WTC11 (cell line): ENCODE results near the gene RTP3. TPM values are rescaled to one million over a fixed set of nuclear protein-coding genes. Genes with fewer than 3 reads are reported as not detected.

Experiments used
- ATAC-seq: fragments of 200-7000 bp; cut with Tn5 transposase; 2 replicates; pipeline ENCODE4 v1.10.0; 2021; ENCODE audit warnings: mild to moderate bottlenecking, moderate library complexity
- CTCF ChIA-PET: fragments of 300-600 bp; sonication (Branson Sonifier 250); formaldehyde crosslinking; loops from one replicate; lab custom pipeline; 2021; ENCODE audit warnings: antibody characterized with exemption; lab: Charles Lee
- POLR2A ChIA-PET: fragments of 350-600 bp; sonication (Branson Sonifier 250); formaldehyde crosslinking; loops from one replicate; lab custom pipeline; 2021; ENCODE audit warnings: antibody characterized with exemption; lab: Charles Lee
- DNase-seq: peaks from one replicate; pipeline ENCODE4 v3.0.0; 2021; ENCODE audit warnings: low spot score
- H3K27ac Mint-ChIP-seq: 2 replicates; pipeline ENCODE4 v1.8.0; 2021; ENCODE audit warnings: mixed read lengths
- H3K27me3 Mint-ChIP-seq: 2 replicates; pipeline ENCODE4 v1.8.0; 2021; ENCODE audit warnings: low read depth, mild to moderate bottlenecking, moderate library complexity, mixed read lengths
- H3K36me3 Mint-ChIP-seq: 2 replicates; pipeline ENCODE4 v1.8.0; 2021; ENCODE audit warnings: mixed read lengths
- H3K4me1 Mint-ChIP-seq: 2 replicates; pipeline ENCODE4 v1.8.0; 2022; ENCODE audit warnings: mixed read lengths
- H3K4me3 Mint-ChIP-seq: 2 replicates; pipeline ENCODE4 v1.8.0; 2021; ENCODE audit warnings: mild to moderate bottlenecking, moderate library complexity, mixed read lengths
- H3K9me3 Mint-ChIP-seq: 2 replicates; pipeline ENCODE4 v1.8.0; 2021; ENCODE audit warnings: mixed read lengths
- CBFB ChIP-seq: sonication (generic); formaldehyde crosslinking; IDR thresholded peaks from 2 replicates; pipeline ENCODE4 v1.8.1; 2022; ENCODE audit warnings: mild to moderate bottlenecking, low read depth, missing genetic modification reagents
- CREB1 ChIP-seq: sonication (generic); formaldehyde crosslinking; IDR thresholded peaks from 2 replicates; pipeline ENCODE4 v1.8.0; 2023; ENCODE audit warnings: mild to moderate bottlenecking, missing genetic modification reagents
- CREM ChIP-seq: sonication (generic); formaldehyde crosslinking; IDR thresholded peaks from 2 replicates; pipeline ENCODE4 v1.8.1; 2022; ENCODE audit warnings: mild to moderate bottlenecking, missing genetic modification reagents, moderate library complexity
- ELF4 ChIP-seq: sonication (generic); formaldehyde crosslinking; IDR thresholded peaks from 2 replicates; pipeline ENCODE4 v1.8.1; 2022; ENCODE audit warnings: low read depth, mild to moderate bottlenecking, moderate library complexity, missing genetic modification reagents
- EMX1 ChIP-seq: fragments of 250-450 bp; sonication (Bioruptor Pico); IDR thresholded peaks from 2 replicates; pipeline ENCODE4 v1.8.0; 2021; ENCODE audit warnings: mild to moderate bottlenecking
- FOXJ3 ChIP-seq: sonication (generic); formaldehyde crosslinking; IDR thresholded peaks from 2 replicates; pipeline ENCODE4 v1.9.0; 2021; ENCODE audit warnings: missing genetic modification reagents, mild to moderate bottlenecking, borderline replicate concordance
- KAT7 ChIP-seq: sonication (generic); formaldehyde crosslinking; IDR thresholded peaks from 2 replicates; pipeline ENCODE4 v1.8.1; 2023; ENCODE audit warnings: missing genetic modification reagents, mild to moderate bottlenecking, borderline replicate concordance
- NFE2L1 ChIP-seq: sonication (generic); formaldehyde crosslinking; IDR thresholded peaks from 2 replicates; pipeline ENCODE4 v1.8.1; 2023; ENCODE audit warnings: missing genetic modification reagents
- NR1H2 ChIP-seq: sonication (generic); formaldehyde crosslinking; IDR thresholded peaks from 2 replicates; pipeline ENCODE4 v1.9.0; 2021; ENCODE audit warnings: mild to moderate bottlenecking, moderate library complexity, missing genetic modification reagents
- OVOL2 ChIP-seq: fragments of 250-450 bp; sonication (Bioruptor Pico); IDR thresholded peaks from 2 replicates; pipeline ENCODE4 v1.9.0; 2021; ENCODE audit warnings: mild to moderate bottlenecking, borderline replicate concordance
- SMAD3 ChIP-seq: sonication (generic); formaldehyde crosslinking; IDR thresholded peaks from 2 replicates; pipeline ENCODE4 v1.8.0; 2022; ENCODE audit warnings: missing genetic modification reagents, mild to moderate bottlenecking, borderline replicate concordance
- SP1 ChIP-seq: sonication (generic); formaldehyde crosslinking; conservative IDR thresholded peaks from 2 replicates; pipeline ENCODE4 v1.8.1; 2022; ENCODE audit warnings: missing genetic modification reagents
- TEAD4 ChIP-seq: sonication (generic); formaldehyde crosslinking; IDR thresholded peaks from 2 replicates; pipeline ENCODE4 v1.8.0; 2022; ENCODE audit warnings: mild to moderate bottlenecking, missing genetic modification reagents
- total RNA-seq: library from RNA; stranded (reverse); gene quantifications from 3 replicates; pipeline ENCODE4 v1.2.3, GENCODE V29; 2021
- TF ChIP-seq, protein P1 (sequence below): fragments of 250-450 bp; sonication (Bioruptor Pico); IDR thresholded peaks from 2 replicates; pipeline ENCODE4 v1.9.0; 2021; ENCODE audit warnings: mild to moderate bottlenecking, borderline replicate concordance
- TF ChIP-seq, protein P2 (sequence below): fragments of 250-450 bp; sonication (Bioruptor Pico); IDR thresholded peaks from 2 replicates; pipeline ENCODE4 v1.8.0; 2021; ENCODE audit warnings: mild to moderate bottlenecking
- TF ChIP-seq, protein P3 (sequence below): fragments of 250-450 bp; sonication (Bioruptor Pico); IDR thresholded peaks from 2 replicates; pipeline ENCODE4 v1.9.0; 2021; ENCODE audit warnings: moderate library complexity, mild to moderate bottlenecking, inconsistent platforms, borderline replicate concordance
- TF ChIP-seq, protein P4 (sequence below): fragments of 250-450 bp; sonication (Bioruptor Pico); IDR thresholded peaks from 2 replicates; pipeline ENCODE4 v1.9.0; 2021; ENCODE audit warnings: mild to moderate bottlenecking
- TF ChIP-seq, protein P5 (sequence below): sonication (generic); formaldehyde crosslinking; IDR thresholded peaks from 2 replicates; pipeline ENCODE4 v1.8.0; 2022; ENCODE audit warnings: mild to moderate bottlenecking, missing genetic modification reagents
- TF ChIP-seq, protein P6 (sequence below): sonication (generic); formaldehyde crosslinking; IDR thresholded peaks from 2 replicates; pipeline ENCODE4 v1.8.1; 2022; ENCODE audit warnings: low read depth, mild to moderate bottlenecking, moderate library complexity, missing genetic modification reagents, borderline replicate concordance

RTP3 gene
- total RNA-seq, 1 experiment from 2014 or later: not detected

DNA sequence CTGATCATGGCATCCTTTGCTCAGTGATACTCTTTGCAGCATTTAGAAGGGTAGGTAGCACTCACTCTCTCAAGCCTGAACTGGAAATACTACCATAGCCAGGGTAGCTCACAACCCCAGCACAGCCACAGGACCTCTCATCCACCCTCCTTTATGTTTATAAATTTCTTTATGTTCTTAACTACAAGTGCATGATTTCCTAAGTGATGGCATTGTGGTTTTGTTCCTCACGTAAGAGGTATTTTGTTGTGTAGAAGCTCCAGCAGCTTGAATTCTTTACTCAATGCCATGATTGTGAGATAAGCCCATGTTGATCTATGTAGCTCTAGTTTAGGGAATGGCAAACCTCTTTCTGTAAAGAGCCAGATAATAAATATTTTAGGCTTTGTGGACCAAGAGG is 7.9 kb upstream of the RTP3 start:
- no peak for TF ChIP-seq NR1H2
- TF ChIP-seq FOXJ3: no peak
- no peak for TF ChIP-seq KAT7 (CRISPR knock-in tag)
- TF ChIP-seq, protein P1, sequence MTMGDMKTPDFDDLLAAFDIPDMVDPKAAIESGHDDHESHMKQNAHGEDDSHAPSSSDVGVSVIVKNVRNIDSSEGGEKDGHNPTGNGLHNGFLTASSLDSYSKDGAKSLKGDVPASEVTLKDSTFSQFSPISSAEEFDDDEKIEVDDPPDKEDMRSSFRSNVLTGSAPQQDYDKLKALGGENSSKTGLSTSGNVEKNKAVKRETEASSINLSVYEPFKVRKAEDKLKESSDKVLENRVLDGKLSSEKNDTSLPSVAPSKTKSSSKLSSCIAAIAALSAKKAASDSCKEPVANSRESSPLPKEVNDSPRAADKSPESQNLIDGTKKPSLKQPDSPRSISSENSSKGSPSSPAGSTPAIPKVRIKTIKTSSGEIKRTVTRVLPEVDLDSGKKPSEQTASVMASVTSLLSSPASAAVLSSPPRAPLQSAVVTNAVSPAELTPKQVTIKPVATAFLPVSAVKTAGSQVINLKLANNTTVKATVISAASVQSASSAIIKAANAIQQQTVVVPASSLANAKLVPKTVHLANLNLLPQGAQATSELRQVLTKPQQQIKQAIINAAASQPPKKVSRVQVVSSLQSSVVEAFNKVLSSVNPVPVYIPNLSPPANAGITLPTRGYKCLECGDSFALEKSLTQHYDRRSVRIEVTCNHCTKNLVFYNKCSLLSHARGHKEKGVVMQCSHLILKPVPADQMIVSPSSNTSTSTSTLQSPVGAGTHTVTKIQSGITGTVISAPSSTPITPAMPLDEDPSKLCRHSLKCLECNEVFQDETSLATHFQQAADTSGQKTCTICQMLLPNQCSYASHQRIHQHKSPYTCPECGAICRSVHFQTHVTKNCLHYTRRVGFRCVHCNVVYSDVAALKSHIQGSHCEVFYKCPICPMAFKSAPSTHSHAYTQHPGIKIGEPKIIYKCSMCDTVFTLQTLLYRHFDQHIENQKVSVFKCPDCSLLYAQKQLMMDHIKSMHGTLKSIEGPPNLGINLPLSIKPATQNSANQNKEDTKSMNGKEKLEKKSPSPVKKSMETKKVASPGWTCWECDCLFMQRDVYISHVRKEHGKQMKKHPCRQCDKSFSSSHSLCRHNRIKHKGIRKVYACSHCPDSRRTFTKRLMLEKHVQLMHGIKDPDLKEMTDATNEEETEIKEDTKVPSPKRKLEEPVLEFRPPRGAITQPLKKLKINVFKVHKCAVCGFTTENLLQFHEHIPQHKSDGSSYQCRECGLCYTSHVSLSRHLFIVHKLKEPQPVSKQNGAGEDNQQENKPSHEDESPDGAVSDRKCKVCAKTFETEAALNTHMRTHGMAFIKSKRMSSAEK (CRISPR knock-in tag): no peak
- TF ChIP-seq, protein P2, sequence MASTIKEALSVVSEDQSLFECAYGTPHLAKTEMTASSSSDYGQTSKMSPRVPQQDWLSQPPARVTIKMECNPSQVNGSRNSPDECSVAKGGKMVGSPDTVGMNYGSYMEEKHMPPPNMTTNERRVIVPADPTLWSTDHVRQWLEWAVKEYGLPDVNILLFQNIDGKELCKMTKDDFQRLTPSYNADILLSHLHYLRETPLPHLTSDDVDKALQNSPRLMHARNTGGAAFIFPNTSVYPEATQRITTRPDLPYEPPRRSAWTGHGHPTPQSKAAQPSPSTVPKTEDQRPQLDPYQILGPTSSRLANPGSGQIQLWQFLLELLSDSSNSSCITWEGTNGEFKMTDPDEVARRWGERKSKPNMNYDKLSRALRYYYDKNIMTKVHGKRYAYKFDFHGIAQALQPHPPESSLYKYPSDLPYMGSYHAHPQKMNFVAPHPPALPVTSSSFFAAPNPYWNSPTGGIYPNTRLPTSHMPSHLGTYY (CRISPR knock-in tag): no peak
- TF ChIP-seq, protein P3, sequence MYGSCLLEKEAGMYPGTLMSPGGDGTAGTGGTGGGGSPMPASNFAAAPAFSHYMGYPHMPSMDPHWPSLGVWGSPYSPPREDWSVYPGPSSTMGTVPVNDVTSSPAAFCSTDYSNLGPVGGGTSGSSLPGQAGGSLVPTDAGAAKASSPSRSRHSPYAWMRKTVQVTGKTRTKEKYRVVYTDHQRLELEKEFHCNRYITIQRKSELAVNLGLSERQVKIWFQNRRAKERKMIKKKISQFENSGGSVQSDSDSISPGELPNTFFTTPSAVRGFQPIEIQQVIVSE (CRISPR knock-in tag): no peak
- no peak for TF ChIP-seq CREB1 (CRISPR knock-in tag)
- TF ChIP-seq TEAD4: no peak
- TF ChIP-seq SP1 (CRISPR knock-in tag): no peak
- TF ChIP-seq SMAD3 (CRISPR knock-in tag): no peak
- TF ChIP-seq OVOL2 (CRISPR knock-in tag): no peak
- TF ChIP-seq ELF4 (CRISPR knock-in tag): no peak
- TF ChIP-seq CREM (CRISPR knock-in tag): no peak
- TF ChIP-seq, protein P4, sequence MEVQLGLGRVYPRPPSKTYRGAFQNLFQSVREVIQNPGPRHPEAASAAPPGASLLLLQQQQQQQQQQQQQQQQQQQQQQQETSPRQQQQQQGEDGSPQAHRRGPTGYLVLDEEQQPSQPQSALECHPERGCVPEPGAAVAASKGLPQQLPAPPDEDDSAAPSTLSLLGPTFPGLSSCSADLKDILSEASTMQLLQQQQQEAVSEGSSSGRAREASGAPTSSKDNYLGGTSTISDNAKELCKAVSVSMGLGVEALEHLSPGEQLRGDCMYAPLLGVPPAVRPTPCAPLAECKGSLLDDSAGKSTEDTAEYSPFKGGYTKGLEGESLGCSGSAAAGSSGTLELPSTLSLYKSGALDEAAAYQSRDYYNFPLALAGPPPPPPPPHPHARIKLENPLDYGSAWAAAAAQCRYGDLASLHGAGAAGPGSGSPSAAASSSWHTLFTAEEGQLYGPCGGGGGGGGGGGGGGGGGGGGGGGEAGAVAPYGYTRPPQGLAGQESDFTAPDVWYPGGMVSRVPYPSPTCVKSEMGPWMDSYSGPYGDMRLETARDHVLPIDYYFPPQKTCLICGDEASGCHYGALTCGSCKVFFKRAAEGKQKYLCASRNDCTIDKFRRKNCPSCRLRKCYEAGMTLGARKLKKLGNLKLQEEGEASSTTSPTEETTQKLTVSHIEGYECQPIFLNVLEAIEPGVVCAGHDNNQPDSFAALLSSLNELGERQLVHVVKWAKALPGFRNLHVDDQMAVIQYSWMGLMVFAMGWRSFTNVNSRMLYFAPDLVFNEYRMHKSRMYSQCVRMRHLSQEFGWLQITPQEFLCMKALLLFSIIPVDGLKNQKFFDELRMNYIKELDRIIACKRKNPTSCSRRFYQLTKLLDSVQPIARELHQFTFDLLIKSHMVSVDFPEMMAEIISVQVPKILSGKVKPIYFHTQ (CRISPR knock-in tag): no peak
- TF ChIP-seq, protein P5, sequence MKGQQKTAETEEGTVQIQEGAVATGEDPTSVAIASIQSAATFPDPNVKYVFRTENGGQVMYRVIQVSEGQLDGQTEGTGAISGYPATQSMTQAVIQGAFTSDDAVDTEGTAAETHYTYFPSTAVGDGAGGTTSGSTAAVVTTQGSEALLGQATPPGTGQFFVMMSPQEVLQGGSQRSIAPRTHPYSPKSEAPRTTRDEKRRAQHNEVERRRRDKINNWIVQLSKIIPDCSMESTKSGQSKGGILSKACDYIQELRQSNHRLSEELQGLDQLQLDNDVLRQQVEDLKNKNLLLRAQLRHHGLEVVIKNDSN (CRISPR knock-in tag): no peak
- no peak for TF ChIP-seq NFE2L1 (CRISPR knock-in tag)
- TF ChIP-seq, protein P6, sequence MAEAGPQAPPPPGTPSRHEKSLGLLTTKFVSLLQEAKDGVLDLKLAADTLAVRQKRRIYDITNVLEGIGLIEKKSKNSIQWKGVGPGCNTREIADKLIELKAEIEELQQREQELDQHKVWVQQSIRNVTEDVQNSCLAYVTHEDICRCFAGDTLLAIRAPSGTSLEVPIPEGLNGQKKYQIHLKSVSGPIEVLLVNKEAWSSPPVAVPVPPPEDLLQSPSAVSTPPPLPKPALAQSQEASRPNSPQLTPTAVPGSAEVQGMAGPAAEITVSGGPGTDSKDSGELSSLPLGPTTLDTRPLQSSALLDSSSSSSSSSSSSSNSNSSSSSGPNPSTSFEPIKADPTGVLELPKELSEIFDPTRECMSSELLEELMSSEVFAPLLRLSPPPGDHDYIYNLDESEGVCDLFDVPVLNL: no peak
- TF ChIP-seq EMX1: no peak
- TF ChIP-seq CBFB (CRISPR knock-in tag): no peak
- Mint-ChIP-seq H3K27ac (no peak overlapping the region), H3K9me3 (peaks cover 8% of the 10 kb centered on the region), H3K4me3 (no peak overlapping the region), H3K27me3 (peaks cover 12% of the 10 kb centered on the region), H3K36me3 (peaks cover 13% of the 10 kb centered on the region), H3K4me1 (peaks cover 27% of the 10 kb centered on the region)
- DNase-seq: no peak
- ChIA-PET POLR2A (interaction anchor here (1.2 to 2.2 kb wide), 2 partner anchors 49 to 95 kb away, joined by 3 to 8 read pairs; no protein-coding TSS in a partner anchor), CTCF (interaction anchor here (1.0 to 4.0 kb wide), 15 partner anchors 16 to 359 kb away, joined by 3 to 99 read pairs (median 14); partner anchors contain the start of gene LRRC2)
- no peak for ATAC-seq
